ENCODE results near the gene SLC1A1.

SLC1A1 gene

DNA sequence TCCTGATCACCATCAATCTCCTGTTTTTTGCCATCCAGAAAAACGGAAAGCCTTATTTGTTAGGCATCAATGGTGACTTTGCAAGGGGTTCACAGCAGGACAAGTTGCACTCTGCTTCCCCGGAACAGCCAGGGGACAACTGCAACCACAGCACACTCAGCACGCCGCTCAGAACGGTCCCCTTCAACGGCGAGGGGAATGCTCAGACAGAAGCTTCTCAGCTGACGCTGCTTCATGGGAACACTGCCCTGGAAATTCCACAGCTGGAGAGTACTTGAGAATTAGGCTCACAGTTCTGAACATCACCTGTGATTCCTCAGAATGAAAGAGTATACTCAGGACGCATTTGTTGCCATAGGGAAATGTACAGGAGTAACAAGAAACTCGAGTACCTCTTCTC is 131.7 kb downstream of the SLC1A1 start:
- DNase-seq, result no peak

- no peak for DNase-seq
Measured at GRCh38 chr9:4630836-4631235, 140.6 kb downstream of the SLC1A1 start.

Measured in NCI-H1930 (cell line).